IPS-NIHi7 (cell line): Measurements from ENCODE around the gene ARAP3.
A peak's percentile ranks its signal among the peaks of the same experiment; 100 is the strongest.
"Not testable (repeated sequence)": the region's sequence is repeated elsewhere in the genome, so short reads cannot be mapped to it uniquely, and the experiment has no call there.

ENCODE experiments used
- DNase-seq: peaks from one replicate; pipeline ENCODE4 v3.0.0; 2012; ENCODE audit warnings: mixed read lengths; ENCODE audit errors: extremely low spot score

ARAP3 gene

GRCh38 chr5:141613344-141613743, 68.7 kb downstream of the ARAP3 start:
- no peak for DNase-seq

- DNase-seq = no peak
These were observed 70.7 kb downstream of the ARAP3 start for GRCh38 chr5:141611289-141611688.

GRCh38 chr5:141609921-141610320, 72.1 kb downstream of the ARAP3 start:
- DNase-seq = not testable (repeated sequence)

GRCh38 chr5:141609044-141609443, 73.0 kb downstream of the ARAP3 start:
- DNase-seq = no peak

GRCh38 chr5:141608557-141608956, 73.5 kb downstream of the ARAP3 start:
- DNase-seq = no peak

GRCh38 chr5:141608046-141608445, 74.0 kb downstream of the ARAP3 start:
- no peak for DNase-seq

- DNase-seq = no peak
These were observed 76.3 kb downstream of the ARAP3 start for GRCh38 chr5:141605523-141606277.

GRCh38 chr5:141603923-141604717, 77.9 kb downstream of the ARAP3 start:
- DNase-seq = peak; percentile 30
